Measurements from ENCODE around the gene TMEM263. TPM values are rescaled to one million over a fixed set of nuclear protein-coding genes. Genes with fewer than 3 reads are reported as not detected.

The TMEM263 gene
- total RNA-seq: 10 to 100 TPM; 31.2 to 32.9 TPM
- 10 to 100 TPM; 28.4 to 30.1 TPM for polyA plus RNA-seq

- no peaks in the 10 kb centered on the region for H3K36me3 ChIP-seq (ENCODE audit: insufficient read depth, low read length)
- Mint-ChIP-seq H3K4me1 (peaks cover 20 to 48% (median 25%) of the 10 kb centered on the region in 4 donors), H3K9me3 (peaks cover 0 to 3% (median 0%) of the 10 kb centered on the region in 8 donors), H3K4me3 (peak within 1 kb of the TSS; percentile 92 to 98 (median 96)), H3K27me3 (no peaks in the 10 kb centered on the region), H3K27ac (peak within 1 kb of the TSS; percentile 93 to 99 (median 96)), H3K36me3 (peaks cover 0 to 16% of the 10 kb centered on the region in 2 donors)
- no peaks in the 10 kb centered on the region for H3K27me3 ChIP-seq (ENCODE audit: insufficient read depth, low read length)
- H3K27ac ChIP-seq (ENCODE audit: low read depth, low read length): peak within 1 kb of the TSS; percentile 76
- intact Hi-C loops (cut with micrococcal nuclease): loop anchor here (1.0 to 10.0 kb wide), 6 partner anchors 32 to 711 kb away; partner anchors contain the start of genes CKAP4, CRY1, MTERF2 and RIC8B
- H3K4me1 ChIP-seq (ENCODE audit: insufficient read depth, low read length): peaks cover 17% of the 10 kb centered on the region
- CTCF ChIA-PET (ENCODE audit: partially characterized antibody): interaction anchor here (0.7 to 3.5 kb wide), 10 partner anchors 11 to 597 kb away, joined by 3 to 13 read pairs (median 4); partner anchors contain the start of genes CRY1 and POLR3B
- peak within 1 kb of the TSS; percentile 74 to 92 for H3K4me3 ChIP-seq (ENCODE audit: low read length in 2 of 2)
- DNase-seq: peak; percentile 89 to 91 (median 90)
- POLR2A ChIA-PET (ENCODE audit: partially characterized antibody): interaction anchor here (0.5 to 3.1 kb wide), 23 partner anchors 9 to 653 kb away, joined by 3 to 33 read pairs (median 5); partner anchors contain the start of genes CRY1, MTERF2, POLR3B and RIC8B
- H3K9me3 ChIP-seq (ENCODE audit: control insufficient read depth in 1 of 2, low read length in 2 of 2): no peaks in the 10 kb centered on the region
Measured at GRCh38 chr12:106955377-106956047, at the start of gene TMEM263. Gene TMEM263 (plus strand): TSS chr12:106955907. CDS start chr12:106967117, 11,210 bp downstream.

- ChIA-PET CTCF (ENCODE audit: partially characterized antibody) (interaction anchor here (1.2 kb wide), 1 partner anchor 13 kb away, joined by 11 read pairs; no protein-coding TSS in a partner anchor), POLR2A (ENCODE audit: partially characterized antibody) (interaction anchor here (0.6 kb wide), 1 partner anchor 107 kb away, joined by 3 read pairs; no protein-coding TSS in a partner anchor)
- Mint-ChIP-seq H3K9me3 (peaks cover 0 to 2% (median 0%) of the 10 kb centered on the region in 8 donors), H3K27me3 (peaks cover 7 to 15% of the 10 kb centered on the region in 2 donors), H3K36me3 (no peaks in the 10 kb centered on the region), H3K4me1 (peaks cover 10 to 33% (median 17%) of the 10 kb centered on the region in 4 donors), H3K4me3 (no peak overlapping the region), H3K27ac (peak overlapping the region in 1 of 7 donors; percentile 5)
- no peak for DNase-seq
- H3K4me3 ChIP-seq (ENCODE audit: low read length in 2 of 2): no peak overlapping the region
- H3K27me3 ChIP-seq (ENCODE audit: insufficient read depth, low read length): peaks cover 8% of the 10 kb centered on the region
- intact Hi-C loops (cut with micrococcal nuclease): no loop called here
- H3K4me1 ChIP-seq (ENCODE audit: insufficient read depth, low read length): peaks cover 17% of the 10 kb centered on the region
- H3K36me3 ChIP-seq (ENCODE audit: insufficient read depth, low read length): no peaks in the 10 kb centered on the region
- H3K27ac ChIP-seq (ENCODE audit: low read depth, low read length): no peak overlapping the region
- H3K9me3 ChIP-seq (ENCODE audit: control insufficient read depth in 1 of 2, low read length in 2 of 2): no peaks in the 10 kb centered on the region
Measured at GRCh38 chr12:106906715-106907114, 49.0 kb upstream of the TMEM263 start.

- Mint-ChIP-seq H3K4me1 (peaks cover 10 to 33% (median 17%) of the 10 kb centered on the region in 4 donors), H3K27me3 (peaks cover 5 to 12% of the 10 kb centered on the region in 2 donors), H3K36me3 (no peaks in the 10 kb centered on the region), H3K9me3 (peaks cover 0 to 2% (median 0%) of the 10 kb centered on the region in 8 donors), H3K27ac (no peak overlapping the region), H3K4me3 (peak overlapping the region in 1 of 8 donors; percentile 9)
- Histone ChIP-seq H3K9me3 (ENCODE audit: control insufficient read depth in 1 of 2, low read length in 2 of 2) (no peaks in the 10 kb centered on the region), H3K4me1 (ENCODE audit: insufficient read depth, low read length) (peaks cover 17% of the 10 kb centered on the region), H3K4me3 (ENCODE audit: low read length in 2 of 2) (no peak overlapping the region), H3K27ac (ENCODE audit: low read depth, low read length) (no peak overlapping the region), H3K36me3 (ENCODE audit: insufficient read depth, low read length) (no peaks in the 10 kb centered on the region), H3K27me3 (ENCODE audit: insufficient read depth, low read length) (peaks cover 8% of the 10 kb centered on the region)
- POLR2A ChIA-PET (ENCODE audit: partially characterized antibody): interaction anchor here (0.6 kb wide), 1 partner anchor 107 kb away, joined by 3 read pairs; no protein-coding TSS in a partner anchor
- intact Hi-C loops (cut with micrococcal nuclease): no loop called here
- DNase-seq: no peak
- CTCF ChIA-PET (ENCODE audit: partially characterized antibody): interaction anchor here (0.6 to 1.2 kb wide), 3 partner anchors 12 to 624 kb away, joined by 3 to 11 read pairs (median 3); no protein-coding TSS in a partner anchor
Measured at GRCh38 chr12:106907411-106907810, 48.3 kb upstream of the TMEM263 start.

- H3K4me1 ChIP-seq (ENCODE audit: insufficient read depth, low read length): peaks cover 17% of the 10 kb centered on the region
- intact Hi-C loops (cut with micrococcal nuclease): no loop called here
- CTCF ChIA-PET (ENCODE audit: partially characterized antibody): interaction anchor here (0.6 to 3.4 kb wide), 3 partner anchors 12 to 624 kb away, joined by 3 to 13 read pairs (median 3); no protein-coding TSS in a partner anchor
- H3K4me3 ChIP-seq (ENCODE audit: low read length in 2 of 2): no peak overlapping the region
- H3K36me3 Mint-ChIP-seq: no peaks in the 10 kb centered on the region
- peaks cover 7% of the 10 kb centered on the region for H3K27me3 ChIP-seq (ENCODE audit: insufficient read depth, low read length)
- no peak overlapping the region for H3K27ac Mint-ChIP-seq
- H3K9me3 ChIP-seq (ENCODE audit: control insufficient read depth in 1 of 2, low read length in 2 of 2): no peaks in the 10 kb centered on the region
- H3K4me1 Mint-ChIP-seq: peaks cover 10 to 32% (median 16%) of the 10 kb centered on the region in 4 donors
- peaks cover 0 to 2% (median 0%) of the 10 kb centered on the region in 8 donors for H3K9me3 Mint-ChIP-seq
- POLR2A ChIA-PET (ENCODE audit: partially characterized antibody): no interaction called here
- H3K4me3 Mint-ChIP-seq: peak overlapping the region in 1 of 8 donors; percentile 48
- no peaks in the 10 kb centered on the region for H3K36me3 ChIP-seq (ENCODE audit: insufficient read depth, low read length)
- H3K27ac ChIP-seq (ENCODE audit: low read depth, low read length): no peak overlapping the region
- no peak for DNase-seq
- peaks cover 2 to 7% of the 10 kb centered on the region in 2 donors for H3K27me3 Mint-ChIP-seq
Measured at GRCh38 chr12:106907846-106908245, 47.9 kb upstream of the TMEM263 start.

- H3K36me3 Mint-ChIP-seq: no peaks in the 10 kb centered on the region
- ChIA-PET CTCF (ENCODE audit: partially characterized antibody) (interaction anchor here (3.4 kb wide), 1 partner anchor 11 kb away, joined by 13 read pairs; no protein-coding TSS in a partner anchor), POLR2A (ENCODE audit: partially characterized antibody) (no interaction called here)
- H3K4me3 Mint-ChIP-seq: no peak overlapping the region
- peaks cover 0 to 2% (median 0%) of the 10 kb centered on the region in 8 donors for H3K9me3 Mint-ChIP-seq
- Histone ChIP-seq H3K9me3 (ENCODE audit: control insufficient read depth in 1 of 2, low read length in 2 of 2) (no peaks in the 10 kb centered on the region), H3K4me3 (ENCODE audit: low read length in 2 of 2) (no peak overlapping the region), H3K4me1 (ENCODE audit: insufficient read depth, low read length) (peaks cover 11% of the 10 kb centered on the region), H3K36me3 (ENCODE audit: insufficient read depth, low read length) (no peaks in the 10 kb centered on the region), H3K27me3 (ENCODE audit: insufficient read depth, low read length) (no peaks in the 10 kb centered on the region), H3K27ac (ENCODE audit: low read depth, low read length) (no peak overlapping the region)
- DNase-seq: no peak
- H3K27me3 Mint-ChIP-seq: peaks cover 0 to 5% of the 10 kb centered on the region in 2 donors
- intact Hi-C loops (cut with micrococcal nuclease): no loop called here
- peaks cover 10 to 25% (median 14%) of the 10 kb centered on the region in 4 donors for H3K4me1 Mint-ChIP-seq
- peak overlapping the region in 2 of 7 donors; percentile 33 to 50 for H3K27ac Mint-ChIP-seq
Measured at GRCh38 chr12:106908561-106908960, 47.1 kb upstream of the TMEM263 start.

- Mint-ChIP-seq H3K4me1 (peaks cover 17 to 33% (median 21%) of the 10 kb centered on the region in 4 donors), H3K27me3 (no peaks in the 10 kb centered on the region), H3K27ac (peak overlapping the region in 2 of 7 donors; percentile 44 to 71), H3K9me3 (peaks cover 0 to 2% (median 0%) of the 10 kb centered on the region in 8 donors), H3K36me3 (no peaks in the 10 kb centered on the region), H3K4me3 (peak overlapping the region in 2 of 8 donors; percentile 4 to 42)
- H3K36me3 ChIP-seq (ENCODE audit: insufficient read depth, low read length): no peaks in the 10 kb centered on the region
- no peaks in the 10 kb centered on the region for H3K9me3 ChIP-seq (ENCODE audit: control insufficient read depth in 1 of 2, low read length in 2 of 2)
- no peak for DNase-seq
- no peak overlapping the region for H3K4me3 ChIP-seq (ENCODE audit: low read length in 2 of 2)
- intact Hi-C loops (cut with micrococcal nuclease): no loop called here
- H3K27me3 ChIP-seq (ENCODE audit: insufficient read depth, low read length): no peaks in the 10 kb centered on the region
- peaks cover 15% of the 10 kb centered on the region for H3K4me1 ChIP-seq (ENCODE audit: insufficient read depth, low read length)
- no peak overlapping the region for H3K27ac ChIP-seq (ENCODE audit: low read depth, low read length)
- POLR2A ChIA-PET (ENCODE audit: partially characterized antibody): no interaction called here
- CTCF ChIA-PET (ENCODE audit: partially characterized antibody): interaction anchor here (3.4 kb wide), 1 partner anchor 9 kb away, joined by 13 read pairs; no protein-coding TSS in a partner anchor
Measured at GRCh38 chr12:106910202-106910601, 45.5 kb upstream of the TMEM263 start.

GRCh38 chr12:106911581-106911980, 44.1 kb upstream of the TMEM263 start:
- H3K4me1 ChIP-seq (ENCODE audit: insufficient read depth, low read length): peaks cover 20% of the 10 kb centered on the region
- no peak overlapping the region for H3K4me3 Mint-ChIP-seq
- peaks cover 0 to 2% (median 0%) of the 10 kb centered on the region in 8 donors for H3K9me3 Mint-ChIP-seq
- H3K27me3 ChIP-seq (ENCODE audit: insufficient read depth, low read length): no peaks in the 10 kb centered on the region
- no peaks in the 10 kb centered on the region for H3K36me3 ChIP-seq (ENCODE audit: insufficient read depth, low read length)
- DNase-seq: no peak
- H3K4me3 ChIP-seq (ENCODE audit: low read length in 2 of 2): no peak overlapping the region
- no peak overlapping the region for H3K27ac Mint-ChIP-seq
- no peak overlapping the region for H3K27ac ChIP-seq (ENCODE audit: low read depth, low read length)
- ChIA-PET POLR2A (ENCODE audit: partially characterized antibody) (no interaction called here), CTCF (ENCODE audit: partially characterized antibody) (interaction anchor here (0.6 kb wide), 1 partner anchor 521 kb away, joined by 3 read pairs; no protein-coding TSS in a partner anchor)
- intact Hi-C loops (cut with micrococcal nuclease): no loop called here
- peaks cover 23 to 40% (median 28%) of the 10 kb centered on the region in 4 donors for H3K4me1 Mint-ChIP-seq
- H3K36me3 Mint-ChIP-seq: no peaks in the 10 kb centered on the region
- H3K27me3 Mint-ChIP-seq: no peaks in the 10 kb centered on the region
- no peaks in the 10 kb centered on the region for H3K9me3 ChIP-seq (ENCODE audit: control insufficient read depth in 1 of 2, low read length in 2 of 2)

Data from CD4-positive, alpha-beta memory T cell (primary cell).